GM12891 (cell line): ENCODE results near the gene PLA2G4A.

Source experiments
- DNase-seq: peaks from one replicate; pipeline ENCODE4 v3.0.0; 2011; ENCODE audit warnings: low spot score; ENCODE audit not compliant: insufficient read length
- FAIRE-seq: peaks from 2 replicates; lab custom pipeline; 2011; peaks lifted over from hg19 to GRCh38; lab: Jason Lieb, UNC
- PAX5 ChIP-seq: IDR thresholded peaks from 2 replicates; pipeline ENCODE4 v1.6.1; 2011; ENCODE audit warnings: low read length, moderate library complexity, mild to moderate bottlenecking; ENCODE audit not compliant: insufficient read depth, severe bottlenecking
- POLR2A ChIP-seq: IDR thresholded peaks from 2 replicates; pipeline ENCODE4 v1.6.1; 2011; ENCODE audit warnings: low read depth, low read length, control low read depth
- POLR2AphosphoS5 ChIP-seq: IDR thresholded peaks from 2 replicates; pipeline ENCODE4 v1.6.1; 2011; ENCODE audit warnings: low read depth, low read length, control low read depth
- POU2F2 ChIP-seq: IDR thresholded peaks from 2 replicates; pipeline ENCODE4 v1.6.1; 2011; ENCODE audit warnings: low read depth, mild to moderate bottlenecking, control low read depth, low read length, moderate library complexity
- SPI1 ChIP-seq: IDR thresholded peaks from 2 replicates; pipeline ENCODE4 v1.6.1; 2011; ENCODE audit warnings: low read depth, low read length, control low read depth
- TAF1 ChIP-seq: IDR thresholded peaks from 2 replicates; pipeline ENCODE4 v1.6.1; 2011; ENCODE audit warnings: low read depth, low read length, control low read depth

PLA2G4A gene

DNA sequence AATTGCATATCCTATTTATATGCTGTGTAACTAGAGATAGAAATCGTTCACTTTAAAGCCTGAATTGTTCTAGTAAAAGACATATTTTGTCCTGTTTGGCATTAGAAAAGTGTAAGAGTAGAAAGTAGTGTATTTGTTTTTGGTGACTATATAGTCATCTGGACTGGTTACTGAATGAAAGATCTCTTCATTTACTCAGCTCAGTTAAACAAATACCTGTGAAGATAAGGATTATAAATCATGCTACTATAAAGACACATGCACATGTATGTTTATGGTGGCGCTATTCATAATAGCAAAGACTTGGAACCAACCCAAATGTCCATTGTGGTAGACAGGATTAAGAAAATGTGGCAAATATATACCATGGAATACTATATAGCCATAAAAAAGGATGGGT, 125.1 kb downstream of the PLA2G4A start:
- DNase-seq, result no peak
- no peak for FAIRE-seq
- TF ChIP-seq POLR2AphosphoS5, result no peak
- TF ChIP-seq TAF1, result no peak
- no peak for TF ChIP-seq SPI1

DNA sequence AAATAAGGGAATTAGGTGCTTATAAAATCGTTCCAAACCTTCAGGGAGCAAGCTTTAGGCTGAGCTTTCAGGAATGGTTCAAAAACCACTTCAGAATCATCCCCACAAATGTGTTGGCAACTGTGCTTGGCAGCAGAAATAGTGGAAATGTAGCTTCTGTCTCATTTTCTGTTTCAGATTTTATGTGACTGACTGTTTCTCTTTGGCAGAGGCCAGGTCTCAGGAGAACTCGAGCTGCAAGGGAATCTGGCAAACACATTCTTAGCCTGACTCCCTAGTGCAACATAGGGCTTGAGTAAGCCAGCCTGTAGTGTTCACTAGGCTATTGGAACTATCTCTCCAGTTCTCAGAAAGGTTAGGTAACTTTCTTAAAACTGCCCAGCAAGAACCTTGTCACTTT, 128.6 kb downstream of the PLA2G4A start:
- FAIRE-seq, result no peak
- no peak for DNase-seq
- no peak for TF ChIP-seq POLR2A
- TF ChIP-seq POLR2AphosphoS5, result no peak
- no peak for TF ChIP-seq SPI1
- no peak for TF ChIP-seq TAF1
- no peak for TF ChIP-seq PAX5
- no peak for TF ChIP-seq POU2F2

DNA sequence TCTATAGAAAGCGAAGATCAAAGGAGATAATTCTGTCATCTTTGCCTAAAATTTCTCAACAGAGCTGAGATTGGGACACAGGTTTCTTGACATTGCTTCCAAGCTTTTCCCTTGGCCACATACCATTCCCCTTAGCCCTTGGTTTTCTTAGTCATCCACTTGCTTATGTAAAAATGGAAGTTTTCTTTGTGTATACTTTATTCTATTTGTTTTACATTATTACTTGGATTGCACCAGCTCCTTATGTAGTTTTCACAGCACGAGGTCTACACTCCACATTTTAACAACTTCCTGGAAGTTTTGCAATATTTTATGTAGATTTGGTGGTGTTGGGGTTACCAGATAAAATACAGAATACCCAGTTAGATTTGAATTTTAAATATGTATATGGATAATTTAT, 129.8 kb downstream of the PLA2G4A start:
- DNase-seq, result no peak
- no peak for FAIRE-seq
- TF ChIP-seq TAF1, result no peak
- no peak for TF ChIP-seq POU2F2
- no peak for TF ChIP-seq POLR2AphosphoS5

GRCh38 chr1:186960861-186961260, 132.1 kb downstream of the PLA2G4A start:
- TF ChIP-seq SPI1, result no peak
- no peak for TF ChIP-seq POLR2AphosphoS5
- no peak for TF ChIP-seq POLR2A
- TF ChIP-seq TAF1, result no peak
- no peak for TF ChIP-seq PAX5
- no peak for TF ChIP-seq POU2F2
- no peak for FAIRE-seq
- no peak for DNase-seq

GRCh38 chr1:186965847-186966246, 137.1 kb downstream of the PLA2G4A start:
- FAIRE-seq, result no peak
- no peak for DNase-seq
- no peak for TF ChIP-seq POLR2A

DNA sequence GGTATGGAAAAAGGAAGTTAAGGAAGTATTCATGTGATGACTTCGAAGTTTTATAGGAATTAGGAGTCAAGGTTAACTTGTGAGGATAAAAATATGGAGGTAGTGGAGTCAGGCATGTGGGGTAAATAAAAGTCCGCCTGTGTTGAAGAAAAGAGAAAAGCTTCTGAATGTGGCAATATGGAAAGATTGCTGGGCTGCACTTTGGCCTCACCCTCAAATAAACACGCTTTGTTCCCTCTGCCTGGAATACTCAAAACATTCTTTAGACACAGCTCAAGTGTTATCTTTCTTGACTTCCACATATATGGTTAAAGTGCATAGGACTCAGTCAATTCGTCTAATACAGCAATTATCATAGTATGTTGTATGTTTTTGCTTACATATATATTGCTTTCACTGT, 137.7 kb downstream of the PLA2G4A start:
- TF ChIP-seq PAX5 (no peak), POLR2A (no peak), TAF1 (no peak), POU2F2 (no peak), POLR2AphosphoS5 (no peak), SPI1 (no peak)
- DNase-seq (no peak), FAIRE-seq (no peak)

GRCh38 chr1:186967656-186968394, 139.1 kb downstream of the PLA2G4A start:
- FAIRE-seq, result no peak
- TF ChIP-seq POLR2A, result no peak
- no peak for TF ChIP-seq POLR2AphosphoS5
- TF ChIP-seq POU2F2, result no peak
- no peak for TF ChIP-seq PAX5
- TF ChIP-seq TAF1, result no peak
- no peak for TF ChIP-seq SPI1
- no peak for DNase-seq

DNA sequence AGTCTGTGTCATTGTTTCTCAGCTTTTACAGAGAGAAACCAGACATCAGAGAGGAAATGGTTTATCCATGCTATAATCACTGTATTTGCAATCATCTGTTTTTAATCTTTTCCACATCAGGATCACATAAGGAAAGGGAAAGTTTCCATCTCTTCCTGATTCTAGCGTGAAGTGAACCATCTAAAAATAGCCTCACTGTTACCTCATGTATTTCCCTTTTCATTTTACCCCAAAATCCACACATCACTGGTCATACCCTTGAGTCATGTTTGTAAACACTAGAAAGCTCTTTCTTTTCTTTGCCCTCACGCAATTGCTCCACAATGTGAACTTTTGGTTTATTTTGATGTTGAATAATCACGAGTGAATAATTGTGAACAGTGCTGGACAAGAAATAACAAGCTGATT, 146.0 kb downstream of the PLA2G4A start:
- no peak for FAIRE-seq
- TF ChIP-seq POLR2A (no peak), POU2F2 (no peak), SPI1 (no peak), PAX5 (no peak), POLR2AphosphoS5 (no peak), TAF1 (no peak)
- no peak for DNase-seq

DNA sequence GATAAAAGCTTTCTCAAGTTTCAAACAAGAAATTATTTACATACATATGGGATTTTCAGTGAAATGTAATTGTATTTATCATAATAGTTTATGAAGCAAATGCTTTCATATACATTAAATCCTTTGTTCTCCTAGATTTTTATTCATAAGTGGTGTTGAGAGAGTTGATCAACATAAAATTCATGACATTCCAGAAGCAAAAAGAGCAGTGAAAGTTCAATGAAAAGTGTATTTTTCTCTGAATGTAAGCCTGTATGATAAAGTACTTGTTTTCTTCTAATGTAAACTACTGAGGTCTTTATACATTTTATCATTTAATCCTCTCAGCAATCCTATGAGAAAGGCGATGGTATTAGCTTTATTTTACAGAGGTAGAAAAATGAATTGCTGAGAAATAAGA, 146.5 kb downstream of the PLA2G4A start:
- TF ChIP-seq SPI1 (no peak), PAX5 (no peak), TAF1 (no peak), POLR2A (no peak), POLR2AphosphoS5 (no peak), POU2F2 (no peak)
- no peak for FAIRE-seq
- no peak for DNase-seq

- FAIRE-seq, result no peak
- no peak for TF ChIP-seq SPI1
- TF ChIP-seq TAF1, result no peak
- no peak for TF ChIP-seq POLR2A
- TF ChIP-seq POU2F2, result no peak
- TF ChIP-seq POLR2AphosphoS5, result no peak
- no peak for TF ChIP-seq PAX5
- DNase-seq, result no peak
Observed at GRCh38 chr1:186976700-186977099, 148.0 kb downstream of the PLA2G4A start.

DNA sequence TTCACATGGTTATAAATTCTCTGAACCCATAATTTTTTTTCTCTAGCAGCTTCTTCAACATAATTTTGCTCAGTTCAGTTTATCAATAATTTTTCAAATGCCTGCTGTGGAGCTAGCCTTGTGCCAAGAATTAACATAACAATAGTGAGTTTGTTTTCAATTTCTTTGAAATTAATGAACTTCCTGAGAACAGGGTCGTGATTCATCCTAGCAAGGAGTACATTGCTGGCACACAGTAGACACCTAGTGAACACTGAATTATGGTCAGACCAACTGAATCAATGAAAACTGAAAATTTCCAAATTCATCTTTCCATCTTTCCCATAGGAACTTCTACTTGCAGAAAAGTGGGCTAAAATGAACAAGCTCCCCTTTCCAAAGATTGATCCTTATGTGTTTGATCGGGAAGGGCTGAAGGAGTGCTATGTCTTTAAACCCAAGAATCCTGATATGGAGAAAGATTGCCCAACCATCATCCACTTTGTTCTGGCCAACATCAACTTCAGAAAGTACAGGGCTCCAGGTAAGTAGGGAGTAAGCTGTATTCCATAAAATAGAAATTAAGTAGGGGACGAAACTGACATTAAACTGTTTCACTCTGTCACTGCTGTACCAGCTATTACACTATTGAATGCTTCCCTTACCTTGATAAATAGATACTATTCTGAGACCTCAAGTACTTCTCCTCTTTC, 148.7 kb downstream of the PLA2G4A start:
- TF ChIP-seq POLR2A, result no peak
- no peak for TF ChIP-seq TAF1
- no peak for TF ChIP-seq SPI1
- TF ChIP-seq PAX5, result no peak
- no peak for TF ChIP-seq POU2F2
- no peak for TF ChIP-seq POLR2AphosphoS5
- DNase-seq (no peak), FAIRE-seq (no peak)
